SW 1271 (cell line): ENCODE data around the gene CTDP1.
A peak's percentile ranks its signal among the peaks of the same experiment; 100 is the strongest.

Source experiments
- DNase-seq, 2 experiments: peaks; one replicate each; lab custom pipeline; 2025; lab: John Stamatoyannopoulos, UW

CTDP1 gene

GRCh38 chr18:79679552-79680099 lies at the start of gene CTDP1:
Gene CTDP1, plus strand, starts transcription at chr18:79679803. Its CDS starts 145 bp downstream, at chr18:79679948.
- peak; percentile 56 to 89 for DNase-seq

- DNase-seq, result no peak
These were observed 49.1 kb upstream of the CTDP1 start for GRCh38 chr18:79630281-79631095.

- DNase-seq, result no peak
These were observed 48.5 kb upstream of the CTDP1 start for GRCh38 chr18:79631096-79631507.

- DNase-seq, result no peak
These were observed 47.7 kb upstream of the CTDP1 start for GRCh38 chr18:79631761-79632446.

GRCh38 chr18:79632765-79633164 lies 46.8 kb upstream of the CTDP1 start:
- DNase-seq, result no peak

- no peak for DNase-seq
These were observed 45.4 kb upstream of the CTDP1 start for GRCh38 chr18:79634186-79634585.

GRCh38 chr18:79634593-79635426 lies 44.8 kb upstream of the CTDP1 start:
- no peak for DNase-seq

GRCh38 chr18:79635427-79635726 lies 44.2 kb upstream of the CTDP1 start:
- no peak for DNase-seq

GRCh38 chr18:79637181-79637920 lies 42.3 kb upstream of the CTDP1 start:
- no peak for DNase-seq

GRCh38 chr18:79637921-79638909 lies 41.4 kb upstream of the CTDP1 start:
- DNase-seq, result no peak

- DNase-seq, result no peak
These were observed 40.4 kb upstream of the CTDP1 start for GRCh38 chr18:79639072-79639829.

- DNase-seq, result no peak
These were observed 39.4 kb upstream of the CTDP1 start for GRCh38 chr18:79640064-79640672.

- DNase-seq, result no peak
These were observed 38.7 kb upstream of the CTDP1 start for GRCh38 chr18:79640875-79641274.

GRCh38 chr18:79641722-79642497 lies 37.7 kb upstream of the CTDP1 start:
- no peak for DNase-seq

GRCh38 chr18:79642626-79643025 lies 37.0 kb upstream of the CTDP1 start:
- DNase-seq, result no peak

GRCh38 chr18:79643054-79643984 lies 36.3 kb upstream of the CTDP1 start:
- no peak for DNase-seq

GRCh38 chr18:79644006-79644665 lies 35.5 kb upstream of the CTDP1 start:
- DNase-seq, result peak; percentile 5 to 44
